HepG2 (cell line): ENCODE results near the gene NME1. TPM values are rescaled to one million over a fixed set of nuclear protein-coding genes. Genes with fewer than 3 reads are reported as not detected.

ENCODE experiments used
- BORCS8-MEF2B ChIP-seq: sonication (generic); formaldehyde crosslinking; IDR thresholded peaks from 2 replicates; pipeline ENCODE4 v1.8.0; 2022; ENCODE audit warnings: mild to moderate bottlenecking, missing genetic modification reagents
- ELF1 ChIP-seq: sonication (generic); formaldehyde crosslinking; IDR thresholded peaks from 2 replicates; pipeline ENCODE4 v1.4.0; 2020; ENCODE audit warnings: missing genetic modification reagents
- FOXK2 ChIP-seq: fragments of 450-650 bp; IDR thresholded peaks from 2 replicates; pipeline ENCODE4 v1.6.1; 2016
- GTF2F1 ChIP-seq: fragments of 150-350 bp; IDR thresholded peaks from 2 replicates; pipeline ENCODE4 v1.6.1; 2014; ENCODE audit warnings: low read length
- HOXA9 ChIP-seq: sonication (generic); formaldehyde crosslinking; IDR thresholded peaks from 2 replicates; pipeline ENCODE4 v1.8.1; 2022; ENCODE audit warnings: missing genetic modification reagents, mild to moderate bottlenecking, moderate library complexity, borderline replicate concordance
- MIER2 ChIP-seq: IDR thresholded peaks from 2 replicates; pipeline ENCODE4 v1.6.1; 2016; ENCODE audit warnings: missing biosample characterization, missing genetic modification reagents
- NFYC ChIP-seq: IDR thresholded peaks from 2 replicates; pipeline ENCODE4 v1.6.1; 2016; ENCODE audit warnings: missing genetic modification reagents, missing compliant biosample characterization
- PAF1 ChIP-seq: IDR thresholded peaks from 2 replicates; pipeline ENCODE4 v1.6.1; 2016; ENCODE audit warnings: missing genetic modification reagents, missing compliant biosample characterization
- POLR2G ChIP-seq: fragments of 200-400 bp; formaldehyde crosslinking; IDR thresholded peaks from 2 replicates; pipeline ENCODE4 v1.6.1; 2018; ENCODE audit warnings: mild to moderate bottlenecking, low read depth, low read length, moderate library complexity
- RBFOX2 ChIP-seq: fragments of 200-400 bp; formaldehyde crosslinking; IDR thresholded peaks from 2 replicates; pipeline ENCODE4 v1.6.1; 2017; ENCODE audit warnings: low read depth, mild to moderate bottlenecking, low read length
- RXRA ChIP-seq: sonication (generic); formaldehyde crosslinking; IDR thresholded peaks from 2 replicates; pipeline ENCODE4 v1.5.1; 2020; ENCODE audit warnings: missing genetic modification reagents
- ZBTB7A ChIP-seq: sonication (generic); formaldehyde crosslinking; IDR thresholded peaks from 2 replicates; pipeline ENCODE4 v1.8.0; 2022; ENCODE audit warnings: mild to moderate bottlenecking, missing genetic modification reagents
- ZBTB8A ChIP-seq: sonication (generic); formaldehyde crosslinking; IDR thresholded peaks from 2 replicates; pipeline ENCODE4 v1.4.0; 2020; ENCODE audit warnings: mild to moderate bottlenecking, low read depth, missing genetic modification reagents, borderline replicate concordance
- ZNF326 ChIP-seq: sonication (generic); formaldehyde crosslinking; IDR thresholded peaks from 2 replicates; pipeline ENCODE4 v1.4.0; 2020; ENCODE audit warnings: missing genetic modification reagents, borderline replicate concordance
- ZNF331 ChIP-seq: sonication (generic); formaldehyde crosslinking; IDR thresholded peaks from 2 replicates; pipeline ENCODE4 v1.4.0; 2020; ENCODE audit warnings: missing genetic modification reagents
- ZNF335 ChIP-seq: sonication (generic); formaldehyde crosslinking; IDR thresholded peaks from 2 replicates; pipeline ENCODE4 v1.4.0; 2020; ENCODE audit warnings: missing genetic modification reagents
- ZNF549 ChIP-seq: sonication (generic); formaldehyde crosslinking; IDR thresholded peaks from 2 replicates; pipeline ENCODE4 v1.5.0; 2020; ENCODE audit warnings: missing genetic modification reagents
- ZNF883 ChIP-seq: sonication (generic); formaldehyde crosslinking; IDR thresholded peaks from 2 replicates; pipeline ENCODE4 v1.5.1; 2020; ENCODE audit warnings: mild to moderate bottlenecking, missing genetic modification reagents; ENCODE audit errors: not compliant biosample characterization
- ZSCAN20 ChIP-seq: sonication (generic); formaldehyde crosslinking; IDR thresholded peaks from 2 replicates; pipeline ENCODE4 v1.4.0; 2020; ENCODE audit warnings: missing genetic modification reagents, mild to moderate bottlenecking, borderline replicate concordance
- ZSCAN31 ChIP-seq: sonication (generic); formaldehyde crosslinking; IDR thresholded peaks from 2 replicates; pipeline ENCODE4 v1.5.0; 2020; ENCODE audit warnings: low read depth, mild to moderate bottlenecking, missing genetic modification reagents
- polyA plus RNA-seq, 8 experiments: library from polyadenylated mRNA; depleted of rRNA in 3 of 8; stranded (reverse) in 7 of 8; unstranded in 1 of 8; fragments of >200 nt; fragmentation: Illumina TruSeq in 4 of 8; extraction: Trizol in 4 of 8; gene quantifications; 2 replicates each; pipeline versions ENCODE4 v1.2.1 to v1.2.3, GENCODE V29; 2011 to 2016; ENCODE audit warnings: low read depth in 4 of 8, missing spikeins in 1 of 8, mixed read lengths in 1 of 8; ENCODE audit not compliant: insufficient read depth in 1 of 8
- total RNA-seq, 5 experiments: library from RNA; depleted of rRNA; stranded (reverse); fragments of >200 nt; fragmentation: Illumina TruSeq; extraction: Trizol; gene quantifications; 2 replicates each; pipeline ENCODE4 v1.2.3, GENCODE V29; 2016; ENCODE audit warnings: low read depth in 1 of 5
- TF ChIP-seq, protein P1 (sequence below): sonication (generic); formaldehyde crosslinking; IDR thresholded peaks from 2 replicates; pipeline ENCODE4 v1.9.0; 2021; ENCODE audit warnings: missing genetic modification reagents, mild to moderate bottlenecking, borderline replicate concordance
- TF ChIP-seq, protein P2 (sequence below): sonication (generic); formaldehyde crosslinking; IDR thresholded peaks from 2 replicates; pipeline ENCODE4 v1.8.0; 2022; ENCODE audit warnings: missing genetic modification reagents, low read depth, mild to moderate bottlenecking, borderline replicate concordance
- TF ChIP-seq, protein P3 (sequence below): sonication (generic); formaldehyde crosslinking; IDR thresholded peaks from 2 replicates; pipeline ENCODE4 v1.4.0; 2020; ENCODE audit warnings: missing genetic modification reagents, borderline replicate concordance

The NME1 gene
- total and polyA plus RNA-seq, 2 of the 13 experiments (the other 11 are each of a cell fraction or from before 2014, with no cell fraction given), result 295 to 516 TPM

DNA sequence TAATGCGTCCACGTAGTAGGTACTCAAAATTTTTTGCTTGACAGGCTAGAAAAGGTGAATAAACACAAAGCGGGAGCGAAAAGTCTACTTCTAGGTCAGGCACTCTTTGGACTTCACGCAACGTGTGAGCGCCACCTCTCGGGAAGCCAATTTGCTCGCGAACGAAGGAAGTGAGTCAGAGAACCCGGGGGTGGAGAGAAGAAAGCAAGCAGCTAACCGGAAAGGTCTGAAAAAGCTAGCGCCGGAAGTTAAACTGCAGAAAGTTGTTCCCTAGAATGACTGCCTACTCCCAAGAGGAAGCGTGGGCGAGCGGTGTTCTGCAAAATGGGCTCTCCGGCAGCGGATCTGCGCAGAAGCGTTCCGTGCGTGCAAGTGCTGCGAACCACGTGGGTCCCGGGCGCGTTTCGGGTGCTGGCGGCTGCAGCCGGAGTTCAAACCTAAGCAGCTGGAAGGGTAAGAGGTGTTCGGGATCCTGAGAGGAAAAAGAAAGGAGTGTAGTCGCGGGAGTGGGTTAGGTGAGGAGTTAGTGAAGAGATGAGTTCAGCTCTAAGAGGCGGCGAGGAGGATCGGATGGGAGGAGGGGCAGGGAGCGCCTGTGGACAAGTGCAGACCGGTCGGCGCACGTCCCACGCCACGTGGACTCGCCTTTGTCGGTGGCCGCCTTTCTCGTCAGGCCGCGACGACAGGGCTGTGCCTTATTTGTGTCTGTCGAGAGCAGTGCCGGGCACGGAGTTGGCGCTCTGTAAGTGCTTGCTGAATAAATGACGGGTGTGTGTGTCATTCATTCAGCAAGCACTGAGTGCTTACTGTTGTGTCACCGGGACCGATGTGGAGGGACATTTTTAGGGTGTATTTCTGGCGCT lies at the start of gene NME1 (continued):
- TF ChIP-seq ZNF549 (CRISPR knock-in tag) (peak; percentile 87; the same call in 1 of the 2 replicates), FOXK2 (peak; percentile 90), BORCS8-MEF2B (peak; percentile 90), ZBTB8A (no peak), ELF1 (peak; percentile 91), HOXA9 (no peak; the same call in 1 of the 2 replicates), ZNF331 (CRISPR knock-in tag) (peak; percentile 98), ZNF883 (CRISPR knock-in tag) (peak; percentile 94), ZNF326 (peak; percentile 30; the same call in 1 of the 2 replicates), RBFOX2 (peak; percentile 93), RXRA (peak; percentile 95), ZNF335 (peak; percentile 97), PAF1 (no peak), MIER2 (peak; percentile 89), ZBTB7A (CRISPR knock-in tag) (0 out of 2 replicates have a peak, but pooled peaks have one; percentile 44), ZSCAN31 (peak; percentile 94), NFYC (peak; percentile 72), GTF2F1 (peak; percentile 70; the same call in 1 of the 2 replicates), ZSCAN20 (CRISPR knock-in tag) (peak; percentile 89; the same call in 1 of the 2 replicates), POLR2G (peak; percentile 96)
- TF ChIP-seq, protein P1, sequence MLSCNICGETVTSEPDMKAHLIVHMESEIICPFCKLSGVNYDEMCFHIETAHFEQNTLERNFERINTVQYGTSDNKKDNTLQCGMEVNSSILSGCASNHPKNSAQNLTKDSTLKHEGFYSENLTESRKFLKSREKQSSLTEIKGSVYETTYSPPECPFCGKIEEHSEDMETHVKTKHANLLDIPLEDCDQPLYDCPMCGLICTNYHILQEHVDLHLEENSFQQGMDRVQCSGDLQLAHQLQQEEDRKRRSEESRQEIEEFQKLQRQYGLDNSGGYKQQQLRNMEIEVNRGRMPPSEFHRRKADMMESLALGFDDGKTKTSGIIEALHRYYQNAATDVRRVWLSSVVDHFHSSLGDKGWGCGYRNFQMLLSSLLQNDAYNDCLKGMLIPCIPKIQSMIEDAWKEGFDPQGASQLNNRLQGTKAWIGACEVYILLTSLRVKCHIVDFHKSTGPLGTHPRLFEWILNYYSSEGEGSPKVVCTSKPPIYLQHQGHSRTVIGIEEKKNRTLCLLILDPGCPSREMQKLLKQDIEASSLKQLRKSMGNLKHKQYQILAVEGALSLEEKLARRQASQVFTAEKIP (CRISPR knock-in tag), result no peak
- TF ChIP-seq, protein P2, sequence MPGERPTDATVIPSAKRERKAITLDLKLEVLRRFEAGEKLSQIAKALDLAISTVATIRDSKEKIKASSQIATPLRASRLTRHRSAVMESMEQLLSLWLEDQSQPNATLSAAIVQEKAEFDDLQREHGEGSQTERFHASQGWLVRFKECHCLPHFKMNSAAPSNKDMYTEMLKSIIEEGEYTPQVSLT (CRISPR knock-in tag), result no peak; the same call in 1 of the 2 replicates
- TF ChIP-seq, protein P3, sequence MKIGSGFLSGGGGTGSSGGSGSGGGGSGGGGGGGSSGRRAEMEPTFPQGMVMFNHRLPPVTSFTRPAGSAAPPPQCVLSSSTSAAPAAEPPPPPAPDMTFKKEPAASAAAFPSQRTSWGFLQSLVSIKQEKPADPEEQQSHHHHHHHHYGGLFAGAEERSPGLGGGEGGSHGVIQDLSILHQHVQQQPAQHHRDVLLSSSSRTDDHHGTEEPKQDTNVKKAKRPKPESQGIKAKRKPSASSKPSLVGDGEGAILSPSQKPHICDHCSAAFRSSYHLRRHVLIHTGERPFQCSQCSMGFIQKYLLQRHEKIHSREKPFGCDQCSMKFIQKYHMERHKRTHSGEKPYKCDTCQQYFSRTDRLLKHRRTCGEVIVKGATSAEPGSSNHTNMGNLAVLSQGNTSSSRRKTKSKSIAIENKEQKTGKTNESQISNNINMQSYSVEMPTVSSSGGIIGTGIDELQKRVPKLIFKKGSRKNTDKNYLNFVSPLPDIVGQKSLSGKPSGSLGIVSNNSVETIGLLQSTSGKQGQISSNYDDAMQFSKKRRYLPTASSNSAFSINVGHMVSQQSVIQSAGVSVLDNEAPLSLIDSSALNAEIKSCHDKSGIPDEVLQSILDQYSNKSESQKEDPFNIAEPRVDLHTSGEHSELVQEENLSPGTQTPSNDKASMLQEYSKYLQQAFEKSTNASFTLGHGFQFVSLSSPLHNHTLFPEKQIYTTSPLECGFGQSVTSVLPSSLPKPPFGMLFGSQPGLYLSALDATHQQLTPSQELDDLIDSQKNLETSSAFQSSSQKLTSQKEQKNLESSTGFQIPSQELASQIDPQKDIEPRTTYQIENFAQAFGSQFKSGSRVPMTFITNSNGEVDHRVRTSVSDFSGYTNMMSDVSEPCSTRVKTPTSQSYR (CRISPR knock-in tag), result peak; percentile 84
